IMR-90 (cell line): ENCODE results near the gene C10orf67.

Experiments
- CEBPB ChIP-seq: IDR thresholded peaks from 2 replicates; pipeline ENCODE4 v1.6.1; 2012; ENCODE audit warnings: low read depth, low read length, improper control_type of control experiment
- CTCF ChIP-seq: conservative IDR thresholded peaks from 2 replicates; pipeline ENCODE4 v1.5.1; 2012; ENCODE audit warnings: mild to moderate bottlenecking, low read depth, low read length, improper control_type of control experiment
- MAFK ChIP-seq: IDR thresholded peaks from 2 replicates; pipeline ENCODE4 v1.6.1; 2012; ENCODE audit warnings: low read depth, low read length, improper control_type of control experiment
- MXI1 ChIP-seq: IDR thresholded peaks from 2 replicates; pipeline ENCODE4 v1.6.1; 2012; ENCODE audit warnings: low read depth, mild to moderate bottlenecking, low read length, moderate library complexity, borderline replicate concordance
- NFE2L2 ChIP-seq: fragments of 150-350 bp; IDR thresholded peaks from 2 replicates; pipeline ENCODE4 v1.6.1; 2016; ENCODE audit warnings: low read depth, mild to moderate bottlenecking, low read length
- POLR2A ChIP-seq: IDR thresholded peaks from 2 replicates; pipeline ENCODE4 v1.6.1; 2012; ENCODE audit warnings: mild to moderate bottlenecking, low read depth, low read length
- RAD21 ChIP-seq: IDR thresholded peaks from 2 replicates; pipeline ENCODE4 v1.6.1; 2012; ENCODE audit warnings: low read length, improper control_type of control experiment
- RCOR1 ChIP-seq: IDR thresholded peaks from 2 replicates; pipeline ENCODE4 v1.6.1; 2012; ENCODE audit warnings: mild to moderate bottlenecking, low read length, improper control_type of control experiment; ENCODE audit not compliant: insufficient replicate concordance
- RFX5 ChIP-seq: IDR thresholded peaks from 2 replicates; pipeline ENCODE4 v1.8.0; 2012; ENCODE audit warnings: low read depth, mild to moderate bottlenecking, low read length, moderate library complexity
- USF2 ChIP-seq: fragments of 150-350 bp; IDR thresholded peaks from 2 replicates; pipeline ENCODE4 v1.6.1; 2017; ENCODE audit warnings: mild to moderate bottlenecking, antibody characterized with exemption, low read length, low read depth

GRCh38 chr10:23337616-23338015 lies 7.0 kb downstream of the C10orf67 start:
- TF ChIP-seq CTCF (no peak), USF2 (no peak), MAFK (no peak), RAD21 (no peak), CEBPB (no peak), POLR2A (no peak), NFE2L2 (no peak), MXI1 (no peak), RFX5 (no peak), RCOR1 (no peak)
